Effector CD4-positive, alpha-beta T cell (primary cell): ENCODE data around the gene FGD3.

Source experiments
- DNase-seq: peaks from one replicate; pipeline ENCODE4 v3.0.0-alpha.2; 2020

Gene FGD3

DNA sequence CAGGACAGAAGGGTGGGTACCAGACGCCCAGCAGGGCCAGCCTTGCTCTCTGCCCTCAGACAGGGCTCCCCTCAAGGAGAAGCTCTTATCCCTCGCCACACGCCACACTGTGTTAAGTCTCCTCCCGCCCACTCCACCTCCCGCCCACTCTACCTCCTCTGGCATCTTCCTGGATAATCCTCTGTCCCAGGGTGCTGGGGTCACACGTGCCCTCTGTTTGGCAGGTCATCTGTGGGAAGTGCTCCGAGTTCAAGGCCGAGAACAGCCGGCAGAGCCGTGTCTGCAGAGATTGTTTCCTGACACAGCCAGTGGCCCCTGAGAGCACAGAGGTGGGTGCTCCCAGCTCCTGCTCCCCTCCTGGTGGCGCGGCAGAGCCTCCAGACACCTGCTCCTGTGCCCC lies 85.2 kb downstream of the FGD3 start:
- DNase-seq: no peak

DNA sequence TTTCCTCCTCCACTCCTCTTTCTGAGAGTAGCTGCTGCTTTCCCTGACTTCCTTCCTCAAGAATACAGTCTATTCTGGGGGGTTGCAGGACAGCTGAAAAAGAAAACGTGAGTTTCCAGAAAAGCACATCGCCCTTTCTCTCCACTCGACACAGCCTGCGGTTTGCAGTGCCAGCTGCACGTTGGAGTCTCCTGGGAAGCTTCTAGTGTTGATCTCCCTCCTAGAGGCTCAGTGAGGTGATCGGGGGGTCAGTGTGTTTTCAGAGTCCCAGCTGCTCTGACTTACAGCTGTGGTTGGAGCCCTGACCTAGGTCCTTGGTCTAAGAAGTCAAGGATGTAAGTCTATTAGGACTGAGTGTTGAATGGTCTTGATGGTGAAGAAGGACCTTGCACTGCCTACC lies 86.2 kb downstream of the FGD3 start:
- no peak for DNase-seq

DNA sequence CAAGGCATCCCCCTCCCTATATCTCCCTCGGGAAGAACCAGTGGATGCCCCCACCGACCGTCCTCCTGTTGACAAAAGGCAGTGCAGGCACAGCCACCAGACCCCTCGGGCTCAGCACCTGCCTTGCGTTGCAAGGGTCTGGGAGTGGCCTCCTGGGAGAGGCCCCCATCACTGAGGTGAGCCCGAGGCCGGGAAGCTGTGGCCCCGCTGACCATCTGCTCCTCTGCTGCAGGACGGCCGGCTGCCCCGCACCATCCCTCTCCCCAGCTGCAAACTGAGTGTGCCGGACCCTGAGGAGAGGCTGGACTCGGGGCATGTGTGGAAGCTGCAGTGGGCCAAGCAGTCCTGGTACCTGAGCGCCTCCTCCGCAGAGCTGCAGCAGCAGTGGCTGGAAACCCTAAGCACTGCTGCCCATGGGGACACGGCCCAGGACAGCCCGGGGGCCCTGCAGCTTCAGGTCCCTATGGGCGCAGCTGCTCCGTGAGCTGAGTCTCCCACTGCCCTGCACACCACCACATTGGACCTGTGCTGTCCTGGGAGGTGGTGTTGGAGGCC lies 87.9 kb downstream of the FGD3 start:
- no peak for DNase-seq

DNA sequence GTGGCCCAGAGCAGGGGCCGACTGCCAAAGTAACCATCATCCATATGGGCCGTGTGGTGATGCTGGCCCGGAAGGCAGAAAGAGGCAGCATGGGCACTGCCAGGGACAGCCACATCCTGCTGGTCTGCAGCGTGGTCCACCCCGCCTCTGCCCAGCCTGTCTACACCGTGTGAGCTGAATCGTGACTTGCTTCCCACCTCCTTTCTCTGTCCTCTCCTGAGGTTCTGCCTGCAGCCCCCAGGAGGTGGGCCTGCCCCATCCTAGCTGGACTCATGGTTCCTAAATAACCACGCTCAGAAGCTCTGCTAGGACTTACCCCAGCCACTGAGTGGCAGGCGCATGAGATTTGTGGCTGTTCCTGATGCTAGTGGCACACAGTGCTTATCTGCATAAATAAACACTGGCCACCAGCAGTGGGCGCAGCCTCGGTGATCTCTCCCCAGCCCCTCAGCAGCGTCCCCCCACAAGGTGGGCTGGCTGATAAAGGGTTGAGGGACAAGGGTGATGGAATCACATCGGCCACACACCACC lies 88.6 kb downstream of the FGD3 start:
- no peak for DNase-seq

DNA sequence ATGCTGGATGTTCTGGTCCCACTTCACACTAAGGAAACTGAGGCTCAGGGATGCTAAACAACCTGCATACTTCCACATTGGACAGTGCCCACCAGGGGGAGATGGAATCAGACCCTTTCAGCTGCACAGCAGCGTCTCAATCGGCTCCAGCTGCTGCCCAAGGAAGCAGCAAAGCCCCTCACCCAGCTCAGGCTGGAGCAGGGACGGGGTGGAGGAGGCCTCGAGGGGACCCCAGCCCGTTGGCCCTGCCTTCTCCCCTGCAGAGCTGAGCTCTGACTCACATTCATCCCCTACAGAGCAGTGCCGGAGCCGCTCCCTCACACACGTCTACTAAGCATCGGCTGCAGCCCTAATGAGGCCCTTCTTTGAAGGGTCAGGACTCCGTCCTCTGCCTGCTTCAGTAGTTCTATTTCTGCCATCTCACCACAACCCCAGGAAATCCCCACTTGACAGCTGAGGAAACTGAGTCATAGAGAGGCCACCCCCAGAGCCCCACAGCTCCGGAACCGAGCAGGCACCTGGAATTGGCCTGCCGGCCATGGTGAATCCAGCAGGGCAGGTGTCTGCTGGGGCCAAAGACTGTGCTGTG lies 89.7 kb downstream of the FGD3 start:
- DNase-seq: no peak

DNA sequence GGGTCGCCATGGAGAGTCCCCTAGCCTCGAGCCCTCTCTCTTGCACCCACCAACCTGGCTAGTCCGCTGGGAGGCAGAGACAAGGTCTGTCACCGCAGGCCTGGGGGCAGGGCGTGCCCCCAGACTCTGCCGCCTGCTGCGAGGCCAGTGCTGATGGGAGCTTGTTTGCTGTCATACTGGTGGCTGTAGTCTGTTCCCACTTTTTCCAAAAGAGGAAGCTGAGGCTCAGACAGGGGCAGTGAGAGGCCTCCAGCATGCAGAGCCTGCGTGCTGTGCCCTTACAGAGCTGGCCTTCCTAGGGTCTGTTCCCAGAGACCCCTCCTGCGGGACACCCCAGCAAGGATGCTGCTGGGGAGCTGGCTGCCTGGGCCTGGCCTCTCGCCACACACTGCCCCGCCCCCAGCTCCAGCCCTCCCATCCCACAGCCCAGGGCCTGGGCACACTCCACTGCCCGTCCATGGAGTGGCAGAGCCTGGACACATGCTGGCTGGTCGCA lies 90.2 kb downstream of the FGD3 start:
- DNase-seq: no peak

DNA sequence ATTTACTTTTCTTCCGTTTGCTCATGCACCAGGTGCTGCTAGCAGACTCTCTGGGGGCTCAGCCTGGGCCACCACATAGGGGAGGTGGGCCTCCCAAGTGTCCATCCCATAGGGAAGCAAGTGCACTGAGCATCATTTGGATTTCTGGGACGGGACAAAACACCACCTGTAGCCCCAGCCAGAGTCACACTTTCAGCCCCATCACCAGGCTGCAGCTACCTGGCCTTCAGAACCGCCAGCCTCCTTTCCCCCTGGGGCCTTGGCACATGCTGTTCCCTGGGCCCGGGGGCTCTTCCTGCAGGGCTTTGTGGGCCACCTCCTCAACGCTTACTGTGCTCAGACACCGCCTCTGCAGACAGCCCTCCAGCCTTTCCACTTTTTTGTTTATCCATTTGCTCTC lies 91.6 kb downstream of the FGD3 start:
- DNase-seq: no peak

DNA sequence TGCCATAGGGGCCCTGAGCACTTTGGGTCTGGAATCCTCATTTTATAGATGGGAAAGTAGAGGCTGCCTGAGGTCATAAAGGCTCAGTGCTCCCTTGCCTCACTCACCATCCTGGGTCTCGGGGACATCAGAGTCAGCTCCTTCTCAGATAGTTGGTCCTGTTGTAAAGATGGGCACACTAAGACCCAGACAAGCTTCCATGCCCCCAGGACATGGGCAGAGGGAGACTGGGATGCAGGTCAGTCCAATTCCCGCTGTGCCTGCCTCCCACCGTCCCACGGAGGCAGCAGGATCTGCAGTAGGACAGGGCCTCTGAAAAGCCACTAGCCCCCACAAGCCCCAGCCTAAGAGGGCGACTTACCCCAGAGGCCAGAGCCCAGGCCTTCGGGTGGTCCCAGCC lies 92.1 kb downstream of the FGD3 start:
- DNase-seq: no peak

DNA sequence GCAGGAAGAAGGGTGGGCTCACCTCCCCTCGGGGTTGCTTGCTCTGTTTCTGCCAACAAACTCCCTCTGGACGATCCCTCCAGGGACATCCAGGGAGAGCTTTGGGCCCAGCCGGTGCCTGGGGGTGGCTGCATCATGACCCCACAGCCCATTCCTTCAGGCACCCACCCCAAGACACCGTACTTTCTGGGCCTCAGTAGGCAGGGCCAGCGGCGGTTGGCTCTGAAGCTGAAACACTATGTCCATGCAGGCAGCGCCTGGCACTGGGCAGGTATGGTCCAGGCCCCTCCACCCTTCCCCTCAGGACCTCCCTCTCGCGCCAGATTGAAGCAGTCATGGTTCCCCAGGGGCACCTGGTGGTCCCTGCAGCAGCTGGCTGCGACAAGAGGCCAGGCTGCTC lies 92.7 kb downstream of the FGD3 start:
- DNase-seq: no peak

DNA sequence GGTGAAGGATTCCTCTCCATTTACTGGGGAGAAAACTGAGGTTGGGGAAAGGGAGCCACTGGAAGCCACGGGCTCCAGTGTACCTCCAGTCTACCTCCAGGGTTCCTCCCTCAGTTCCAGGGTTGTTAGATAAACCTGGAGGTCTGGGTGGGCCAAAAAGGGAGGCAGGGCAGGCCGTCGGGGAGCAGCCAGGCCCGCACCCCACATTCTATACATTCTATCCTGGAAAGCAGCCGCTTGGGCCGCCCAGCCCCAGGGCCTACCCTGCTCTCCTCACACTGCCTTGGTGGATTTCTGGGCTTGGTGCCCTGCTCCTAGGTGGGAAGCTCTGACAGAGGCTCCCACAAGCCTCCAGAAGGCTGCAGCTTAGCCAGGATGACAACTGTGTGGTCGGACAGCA lies 93.1 kb downstream of the FGD3 start:
- DNase-seq: no peak

DNA sequence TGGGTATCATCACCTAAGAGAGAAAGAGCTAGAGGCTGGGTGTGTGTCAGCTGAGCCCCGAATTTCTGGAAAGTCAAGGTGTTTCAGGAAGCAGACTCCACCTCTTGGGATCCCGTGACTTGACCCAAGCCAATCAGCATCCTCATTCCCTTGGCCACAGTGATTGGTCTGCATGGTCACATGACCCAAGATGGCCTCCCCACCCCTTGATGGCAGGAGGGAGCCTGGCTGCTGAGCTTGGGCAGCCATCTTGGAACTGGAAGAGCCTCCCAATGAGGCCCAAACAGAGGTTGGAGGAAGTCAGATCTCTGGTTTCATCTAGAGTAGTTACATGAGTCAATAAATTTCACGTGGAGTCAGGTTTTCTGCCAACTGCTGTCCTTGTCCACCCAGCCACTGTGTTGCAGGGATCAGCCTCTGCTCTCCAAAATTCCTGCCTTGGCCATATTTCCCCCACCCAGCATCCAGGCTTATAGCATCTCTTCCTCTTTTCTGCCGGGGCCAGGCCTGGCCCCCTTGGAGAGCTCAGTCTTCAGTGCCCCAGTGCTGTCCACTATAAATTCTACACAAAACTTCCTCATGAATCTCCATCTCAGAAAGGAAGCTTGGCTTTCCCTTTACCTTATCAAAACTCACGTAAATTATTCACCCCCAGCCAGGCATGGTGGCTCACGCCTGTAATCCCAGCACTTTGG lies 93.9 kb downstream of the FGD3 start:
- DNase-seq: no peak

DNA sequence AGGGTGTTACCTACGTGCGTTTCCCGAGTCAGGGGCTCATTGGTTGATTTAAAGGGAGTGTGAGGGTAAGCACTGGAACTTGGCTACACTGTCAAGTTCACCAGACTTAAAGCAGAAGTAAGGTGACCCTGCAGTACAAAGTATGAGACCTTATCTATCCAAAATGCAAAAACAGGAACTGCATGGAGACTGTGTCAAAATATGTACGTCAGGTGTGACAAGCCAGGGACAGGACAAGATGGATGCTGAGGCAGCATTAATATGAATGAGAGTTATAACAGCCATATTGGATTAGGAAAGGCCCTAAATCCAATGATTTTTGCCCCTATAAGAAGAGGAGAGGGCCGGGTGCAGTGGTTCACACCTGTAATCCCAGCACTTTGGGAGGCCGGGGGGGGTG lies 95.8 kb downstream of the FGD3 start:
- DNase-seq: no peak

DNA sequence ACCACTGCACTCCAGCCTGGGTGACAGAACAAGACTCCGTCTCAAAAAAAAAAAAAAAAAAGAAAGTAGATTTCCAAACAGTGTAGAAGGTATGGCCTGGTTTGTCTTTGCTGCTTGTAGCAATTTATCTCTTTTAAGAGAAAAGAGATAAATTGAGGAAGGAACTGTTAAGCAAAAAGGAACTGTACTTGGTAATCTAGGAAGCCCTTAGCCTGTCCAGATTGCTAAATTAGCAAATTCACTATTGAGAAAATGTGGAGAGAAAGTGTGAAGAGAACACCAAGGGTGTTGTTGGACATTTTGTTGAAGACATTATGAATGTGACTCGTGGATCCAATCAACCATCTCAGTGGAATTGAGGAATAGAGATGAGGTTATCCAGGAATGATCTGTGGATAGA lies 98.2 kb downstream of the FGD3 start:
- DNase-seq: no peak

DNA sequence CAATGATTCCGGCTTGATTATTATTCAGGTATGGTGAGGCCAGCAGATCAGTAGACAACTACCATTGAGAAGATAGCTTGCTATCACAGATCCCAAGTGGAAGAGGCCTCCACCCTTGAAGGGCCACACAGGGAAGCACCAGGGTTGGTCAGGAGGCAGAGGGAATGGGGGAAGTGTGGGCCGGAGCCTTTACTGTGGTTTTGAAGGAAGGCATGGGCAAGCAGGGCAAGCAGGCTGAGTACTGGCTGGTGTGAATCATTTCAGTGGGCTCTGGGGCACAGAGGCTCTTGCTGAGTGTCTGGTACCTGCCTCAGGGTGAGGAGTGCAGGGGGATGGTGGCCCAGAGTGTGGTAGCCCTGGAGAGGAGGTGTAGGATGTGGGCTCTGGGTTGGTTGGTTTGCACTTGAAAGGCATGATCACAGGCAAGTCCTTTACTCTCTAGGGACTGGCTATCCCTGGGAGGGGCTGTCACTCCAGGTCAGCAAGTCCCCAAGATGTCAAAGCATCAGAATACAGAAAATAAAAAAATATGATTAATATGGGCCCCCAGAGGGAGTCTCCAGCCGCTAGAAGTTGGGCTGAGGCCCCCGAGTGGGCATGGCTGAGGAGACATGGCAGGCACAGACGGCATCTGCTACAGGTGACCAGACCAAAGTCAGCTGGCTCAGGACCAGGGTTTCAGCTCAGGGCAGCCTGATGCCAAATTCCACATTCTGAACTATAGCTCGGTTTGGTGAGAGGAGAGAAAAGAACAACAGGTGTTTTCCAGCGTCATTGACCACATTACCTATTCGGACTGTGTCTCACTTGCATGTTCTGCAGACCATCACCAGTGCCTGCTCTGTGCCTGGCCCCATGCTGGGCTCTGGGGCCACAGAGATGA lies 101.5 kb downstream of the FGD3 start:
- no peak for DNase-seq

DNA sequence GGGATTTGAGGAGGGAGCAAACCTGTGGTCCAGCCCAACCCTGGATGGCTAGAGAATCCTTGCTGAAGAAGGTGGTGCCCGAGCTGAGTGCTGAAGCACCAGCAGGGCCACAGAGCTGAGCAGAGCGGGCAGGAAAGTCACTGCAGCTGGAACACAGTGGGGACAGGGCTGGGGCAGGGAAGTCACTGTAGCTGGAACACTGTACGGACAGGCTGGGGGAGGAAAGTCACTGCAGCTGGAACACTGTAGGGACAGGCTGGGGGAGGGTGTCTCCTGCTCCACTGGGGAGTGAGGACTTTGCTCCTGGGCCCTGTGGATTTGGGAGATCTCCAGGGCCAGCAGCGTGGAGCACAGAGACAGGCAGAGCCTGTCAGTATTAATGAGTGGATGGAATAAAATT lies 102.2 kb downstream of the FGD3 start:
- DNase-seq: no peak

DNA sequence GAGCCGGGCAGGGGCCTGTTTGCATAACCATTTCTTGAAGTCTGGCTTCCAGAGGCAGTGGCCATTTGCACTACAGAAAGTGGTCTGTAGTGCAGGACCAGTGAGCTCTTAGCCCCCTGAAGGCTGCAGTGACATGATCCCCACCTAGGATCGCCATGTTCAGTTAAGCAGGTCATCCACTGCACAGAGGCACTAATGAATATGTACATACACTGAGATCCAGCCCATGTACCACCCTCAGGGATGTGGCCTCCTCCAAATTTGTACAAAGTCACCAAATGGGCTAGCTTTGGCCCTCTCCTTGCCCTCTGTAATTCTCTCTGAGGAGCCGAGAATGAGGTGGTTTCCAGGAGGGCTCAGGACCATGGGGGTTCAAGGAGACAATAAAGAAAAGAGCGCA lies 102.9 kb downstream of the FGD3 start:
- no peak for DNase-seq

DNA sequence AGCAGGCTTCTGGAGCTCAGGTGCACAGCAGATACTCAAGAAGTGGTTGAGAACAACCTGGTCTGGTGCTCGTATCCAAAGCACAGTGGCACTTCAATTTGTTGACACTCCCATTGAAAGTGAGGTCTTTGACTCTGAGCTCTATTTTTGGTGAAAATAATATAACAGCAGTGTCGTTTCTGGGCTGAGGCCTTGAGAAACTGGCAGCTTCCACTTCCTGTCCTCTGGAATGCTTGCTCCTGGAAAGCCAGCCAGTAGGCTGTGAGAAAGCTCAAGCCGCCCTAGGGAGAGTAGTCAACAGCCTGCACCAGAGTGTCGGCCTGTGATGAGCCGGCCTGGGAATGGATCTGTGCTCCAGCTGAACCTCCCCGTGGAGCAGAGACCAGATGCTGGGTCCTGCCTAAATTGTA lies 104.4 kb downstream of the FGD3 start:
- DNase-seq: no peak

DNA sequence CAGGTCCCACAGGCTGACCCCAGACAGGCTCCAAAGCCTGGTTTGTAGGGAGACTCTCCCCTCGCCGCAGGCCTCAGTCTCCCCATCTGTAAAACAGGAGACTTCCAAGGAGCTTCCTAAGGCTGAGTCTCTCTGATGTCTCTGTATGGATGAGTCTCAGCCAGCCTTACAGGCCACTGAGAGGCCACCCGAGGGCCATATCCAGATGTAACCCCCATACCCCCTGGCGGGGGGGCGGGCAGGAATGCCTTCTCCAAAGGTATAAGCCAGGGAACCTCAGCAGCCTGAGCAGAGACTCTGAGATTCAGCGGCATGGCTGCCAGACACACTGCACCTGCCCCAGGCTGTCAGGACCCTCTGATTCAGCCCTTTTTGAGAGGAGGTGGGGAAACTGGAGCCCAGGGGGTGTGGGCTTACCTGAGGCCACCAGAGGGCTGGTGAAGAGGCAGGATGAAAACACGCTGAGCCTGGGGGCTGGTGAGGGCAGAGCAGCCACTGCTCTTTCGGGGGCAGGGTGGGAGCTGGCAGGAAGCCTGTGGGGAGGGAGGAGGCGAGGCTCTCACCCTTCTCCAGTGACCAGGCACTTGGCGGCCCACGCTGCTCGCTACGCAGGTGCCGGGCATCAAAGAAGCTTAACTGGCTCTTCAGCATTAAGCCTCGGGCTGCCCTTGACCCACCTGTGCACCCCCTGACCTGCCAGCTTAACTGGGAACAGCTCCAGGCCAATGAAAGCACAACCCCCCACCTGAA lies 105.6 kb downstream of the FGD3 start:
- DNase-seq: no peak

DNA sequence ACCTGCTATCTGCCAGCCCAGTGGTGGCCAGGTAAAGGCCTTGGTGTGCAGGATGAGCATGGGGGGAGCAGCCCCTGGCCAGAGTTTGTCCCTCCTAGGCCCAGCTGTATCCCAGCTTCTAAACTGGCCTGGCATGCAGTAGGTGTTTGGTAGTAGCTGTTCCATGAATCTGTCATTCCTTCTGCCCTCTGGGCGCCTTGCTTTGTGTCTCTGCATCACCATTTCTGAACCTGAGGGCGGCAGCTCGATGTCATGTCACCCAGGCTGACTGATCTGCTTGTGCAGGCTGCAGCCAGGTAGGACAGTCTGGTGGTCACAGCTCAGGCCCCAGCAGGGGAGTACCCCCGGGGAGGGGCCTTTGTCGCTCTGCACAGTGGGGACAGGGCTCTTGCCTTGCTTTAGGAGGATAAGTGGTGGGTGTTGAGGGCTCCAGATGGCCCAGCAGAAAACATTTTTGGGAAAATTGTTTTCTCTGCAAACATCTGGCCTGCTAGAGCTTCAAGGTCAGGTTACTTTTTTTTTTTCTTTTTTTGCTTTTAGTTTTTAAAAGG lies 106.5 kb downstream of the FGD3 start:
- no peak for DNase-seq

DNA sequence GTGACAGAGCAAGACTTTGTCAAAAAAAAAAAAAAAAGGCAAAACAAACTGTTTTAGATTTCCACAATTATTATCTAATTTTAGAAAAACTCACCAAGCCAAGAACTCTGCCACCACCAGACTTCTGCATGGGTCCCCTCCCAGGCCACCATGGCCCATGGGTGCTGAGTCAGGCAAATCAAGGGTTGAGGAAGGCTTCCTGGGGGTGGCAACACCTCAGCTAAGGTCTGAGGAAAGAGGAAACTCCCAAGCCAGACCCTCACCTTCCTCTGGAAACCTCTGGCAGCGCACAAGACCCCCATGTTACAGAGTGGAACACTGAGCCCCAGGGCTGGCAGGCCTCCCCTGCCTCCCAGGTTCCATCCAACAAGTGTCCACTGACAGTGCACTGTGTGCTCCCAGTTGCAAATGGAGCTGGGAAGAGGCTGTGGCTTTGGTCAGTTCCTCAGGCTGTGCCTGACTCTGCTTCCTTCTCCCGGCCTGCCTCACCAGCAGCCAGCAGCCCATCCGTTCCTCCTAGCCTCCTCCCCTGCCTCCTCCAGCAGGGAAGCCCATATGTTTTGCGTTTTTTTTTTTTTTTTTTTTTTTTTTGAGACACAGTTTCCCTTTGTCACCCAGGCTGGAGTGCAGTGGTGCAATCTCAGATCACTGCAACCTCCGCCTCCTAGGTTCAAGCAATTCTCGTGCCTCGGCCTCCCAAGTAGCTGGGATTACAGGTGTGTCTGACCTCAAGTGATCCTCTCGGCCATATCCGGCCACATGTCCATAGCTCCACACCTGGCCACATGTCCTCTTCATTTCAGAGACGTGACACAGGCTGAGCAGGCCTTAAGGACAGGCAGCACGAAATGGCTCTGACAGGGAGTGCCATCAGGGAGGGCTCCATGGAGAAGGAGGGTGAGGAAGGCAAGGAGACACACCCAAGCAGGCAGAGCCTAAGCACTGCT lies 107.7 kb downstream of the FGD3 start:
- no peak for DNase-seq
